ENCODE results near the gene UPP1. TPM values are rescaled to one million over a fixed set of nuclear protein-coding genes. Genes with fewer than 3 reads are reported as not detected.

The UPP1 gene
- polyA plus RNA-seq, 1 donor from 2014 or later: 19.5 TPM

DNA sequence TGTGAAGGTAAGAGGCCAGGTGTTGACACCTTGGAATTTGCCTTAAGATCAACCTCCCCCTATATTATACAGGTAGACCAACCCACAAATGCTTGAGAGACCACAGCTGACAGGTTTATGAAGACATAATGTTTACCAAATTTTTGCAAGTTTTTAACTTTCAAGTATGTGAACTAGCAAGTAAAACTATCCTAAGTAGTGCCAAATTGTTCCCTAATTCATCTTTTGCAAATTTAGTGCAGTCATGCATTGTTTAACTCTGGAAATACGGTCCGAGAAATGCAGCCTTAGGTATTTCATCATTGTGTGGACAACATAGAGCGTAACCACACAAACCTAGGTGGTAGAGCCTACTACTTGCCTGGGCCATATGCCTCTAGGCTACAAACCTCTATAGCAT lies 10.7 kb downstream of the UPP1 start:
- Histone ChIP-seq H3K27me3 (ENCODE audit: insufficient read depth, low read depth, low read length) (no peaks in the 10 kb centered on the region), H3K79me2 (replicated peaks; ENCODE audit: insufficient read depth, low read length) (no peaks in the 10 kb centered on the region), H3K27ac (ENCODE audit: low read length) (no peak overlapping the region), H3K36me3 (ENCODE audit: insufficient read depth, low read length) (no peaks in the 10 kb centered on the region), H3K9me2 (ENCODE audit: insufficient read depth, low read length) (no peaks in the 10 kb centered on the region), H3K4me3 (ENCODE audit: low read length) (no peak overlapping the region), H2AFZ (ENCODE audit: low read depth, low read length) (no peak overlapping the region), H3K9me3 (ENCODE audit: low read length) (no peaks in the 10 kb centered on the region), H3K9ac (ENCODE audit: low read length) (no peak overlapping the region), H4K20me1 (ENCODE audit: insufficient read depth) (no peaks in the 10 kb centered on the region), H3K4me2 (ENCODE audit: low read length) (no peak overlapping the region), H3F3A (ENCODE audit: insufficient read depth, low read length, poor library complexity, severe bottlenecking) (no peaks in the 10 kb centered on the region)
- TF ChIP-seq, protein P1, sequence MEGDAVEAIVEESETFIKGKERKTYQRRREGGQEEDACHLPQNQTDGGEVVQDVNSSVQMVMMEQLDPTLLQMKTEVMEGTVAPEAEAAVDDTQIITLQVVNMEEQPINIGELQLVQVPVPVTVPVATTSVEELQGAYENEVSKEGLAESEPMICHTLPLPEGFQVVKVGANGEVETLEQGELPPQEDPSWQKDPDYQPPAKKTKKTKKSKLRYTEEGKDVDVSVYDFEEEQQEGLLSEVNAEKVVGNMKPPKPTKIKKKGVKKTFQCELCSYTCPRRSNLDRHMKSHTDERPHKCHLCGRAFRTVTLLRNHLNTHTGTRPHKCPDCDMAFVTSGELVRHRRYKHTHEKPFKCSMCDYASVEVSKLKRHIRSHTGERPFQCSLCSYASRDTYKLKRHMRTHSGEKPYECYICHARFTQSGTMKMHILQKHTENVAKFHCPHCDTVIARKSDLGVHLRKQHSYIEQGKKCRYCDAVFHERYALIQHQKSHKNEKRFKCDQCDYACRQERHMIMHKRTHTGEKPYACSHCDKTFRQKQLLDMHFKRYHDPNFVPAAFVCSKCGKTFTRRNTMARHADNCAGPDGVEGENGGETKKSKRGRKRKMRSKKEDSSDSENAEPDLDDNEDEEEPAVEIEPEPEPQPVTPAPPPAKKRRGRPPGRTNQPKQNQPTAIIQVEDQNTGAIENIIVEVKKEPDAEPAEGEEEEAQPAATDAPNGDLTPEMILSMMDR (IDR thresholded peaks at IDR 0.05; ENCODE audit: poor library complexity, severe bottlenecking): no peak
- TF ChIP-seq POLR2AphosphoS5 (IDR thresholded peaks at IDR 0.05) (no peak), MXI1 (conservative IDR thresholded peaks at IDR 0.05; ENCODE audit: poor library complexity, severe bottlenecking) (no peak), EZH2 (IDR thresholded peaks at IDR 0.05; ENCODE audit: borderline replicate concordance, insufficient read depth, low read length, poor library complexity, severe bottlenecking) (no peak), TAF1 (IDR thresholded peaks at IDR 0.05; ENCODE audit: low read depth) (no peak), SMC3 (conservative IDR thresholded peaks at IDR 0.05; ENCODE audit: poor library complexity) (no peak), EP300 (conservative IDR thresholded peaks at IDR 0.05; ENCODE audit: poor library complexity, severe bottlenecking) (no peak), RAD21 (conservative IDR thresholded peaks at IDR 0.05) (no peak)
- TF ChIP-seq, protein P2, sequence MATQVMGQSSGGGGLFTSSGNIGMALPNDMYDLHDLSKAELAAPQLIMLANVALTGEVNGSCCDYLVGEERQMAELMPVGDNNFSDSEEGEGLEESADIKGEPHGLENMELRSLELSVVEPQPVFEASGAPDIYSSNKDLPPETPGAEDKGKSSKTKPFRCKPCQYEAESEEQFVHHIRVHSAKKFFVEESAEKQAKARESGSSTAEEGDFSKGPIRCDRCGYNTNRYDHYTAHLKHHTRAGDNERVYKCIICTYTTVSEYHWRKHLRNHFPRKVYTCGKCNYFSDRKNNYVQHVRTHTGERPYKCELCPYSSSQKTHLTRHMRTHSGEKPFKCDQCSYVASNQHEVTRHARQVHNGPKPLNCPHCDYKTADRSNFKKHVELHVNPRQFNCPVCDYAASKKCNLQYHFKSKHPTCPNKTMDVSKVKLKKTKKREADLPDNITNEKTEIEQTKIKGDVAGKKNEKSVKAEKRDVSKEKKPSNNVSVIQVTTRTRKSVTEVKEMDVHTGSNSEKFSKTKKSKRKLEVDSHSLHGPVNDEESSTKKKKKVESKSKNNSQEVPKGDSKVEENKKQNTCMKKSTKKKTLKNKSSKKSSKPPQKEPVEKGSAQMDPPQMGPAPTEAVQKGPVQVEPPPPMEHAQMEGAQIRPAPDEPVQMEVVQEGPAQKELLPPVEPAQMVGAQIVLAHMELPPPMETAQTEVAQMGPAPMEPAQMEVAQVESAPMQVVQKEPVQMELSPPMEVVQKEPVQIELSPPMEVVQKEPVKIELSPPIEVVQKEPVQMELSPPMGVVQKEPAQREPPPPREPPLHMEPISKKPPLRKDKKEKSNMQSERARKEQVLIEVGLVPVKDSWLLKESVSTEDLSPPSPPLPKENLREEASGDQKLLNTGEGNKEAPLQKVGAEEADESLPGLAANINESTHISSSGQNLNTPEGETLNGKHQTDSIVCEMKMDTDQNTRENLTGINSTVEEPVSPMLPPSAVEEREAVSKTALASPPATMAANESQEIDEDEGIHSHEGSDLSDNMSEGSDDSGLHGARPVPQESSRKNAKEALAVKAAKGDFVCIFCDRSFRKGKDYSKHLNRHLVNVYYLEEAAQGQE (IDR thresholded peaks at IDR 0.05; ENCODE audit: borderline replicate concordance): no peak

- H3K9me2 ChIP-seq (ENCODE audit: insufficient read depth, low read length): no peaks in the 10 kb centered on the region
- no peaks in the 10 kb centered on the region for H3F3A ChIP-seq (ENCODE audit: insufficient read depth, low read length, poor library complexity, severe bottlenecking)
- no peak overlapping the region for H2AFZ ChIP-seq (ENCODE audit: low read depth, low read length)
- H3K27ac ChIP-seq (ENCODE audit: low read length): no peak overlapping the region
- no peaks in the 10 kb centered on the region for H3K27me3 ChIP-seq (ENCODE audit: insufficient read depth, low read depth, low read length)
- no peak overlapping the region for H3K4me3 ChIP-seq (ENCODE audit: low read length)
- H4K20me1 ChIP-seq (ENCODE audit: insufficient read depth): no peaks in the 10 kb centered on the region
- H3K36me3 ChIP-seq (ENCODE audit: insufficient read depth, low read length): no peaks in the 10 kb centered on the region
- TF ChIP-seq TAF1 (IDR thresholded peaks at IDR 0.05; ENCODE audit: low read depth) (no peak), POLR2AphosphoS5 (IDR thresholded peaks at IDR 0.05) (no peak), EZH2 (IDR thresholded peaks at IDR 0.05; ENCODE audit: borderline replicate concordance, insufficient read depth, low read length, poor library complexity, severe bottlenecking) (no peak)
- TF ChIP-seq, protein P2 (IDR thresholded peaks at IDR 0.05; ENCODE audit: borderline replicate concordance): no peak
- no peaks in the 10 kb centered on the region for H3K9me3 ChIP-seq (ENCODE audit: low read length)
- H3K79me2 ChIP-seq (replicated peaks; ENCODE audit: insufficient read depth, low read length): no peaks in the 10 kb centered on the region
- H3K4me2 ChIP-seq (ENCODE audit: low read length): no peak overlapping the region
- H3K9ac ChIP-seq (ENCODE audit: low read length): no peak overlapping the region
Measured at GRCh38 chr7:48101352-48101751, 12.3 kb downstream of the UPP1 start.
